Measurements from ENCODE around the gene TOMM20.

TOMM20 gene

DNA sequence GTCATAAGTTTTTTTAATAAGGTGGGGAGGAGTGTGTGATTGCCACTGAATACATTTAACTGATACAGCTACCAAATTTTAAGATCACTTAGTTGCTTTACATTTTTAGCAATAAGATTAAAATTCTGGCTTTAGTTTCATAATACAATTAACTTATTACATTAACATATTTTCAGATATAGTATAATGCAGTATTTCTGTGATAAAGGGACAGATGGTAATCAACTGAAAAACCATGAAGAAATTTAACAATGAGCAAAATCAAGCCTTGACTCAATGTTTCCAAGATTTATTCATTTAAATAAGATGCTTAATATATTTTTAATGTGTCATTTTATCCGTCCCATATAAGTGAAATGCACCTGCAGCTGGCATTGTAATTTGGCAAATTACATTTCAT is 4.0 kb downstream of the TOMM20 start:
- no peak for TF ChIP-seq TAF1 (IDR thresholded peaks at IDR 0.05; ENCODE audit: borderline replicate concordance, insufficient read depth, low read length)
- TF ChIP-seq SIN3A (IDR thresholded peaks at IDR 0.05; ENCODE audit: borderline replicate concordance, insufficient read depth, low read length) = no peak
- no peak for TF ChIP-seq POLR2AphosphoS5 (IDR thresholded peaks at IDR 0.05; ENCODE audit: low read depth, low read length)
- no peak for TF ChIP-seq FOXP2 (optimal IDR thresholded peaks at IDR 0.05; ENCODE audit: borderline replicate concordance, extremely low read depth, extremely low read length, insufficient read depth)
- TF ChIP-seq, protein P1, sequence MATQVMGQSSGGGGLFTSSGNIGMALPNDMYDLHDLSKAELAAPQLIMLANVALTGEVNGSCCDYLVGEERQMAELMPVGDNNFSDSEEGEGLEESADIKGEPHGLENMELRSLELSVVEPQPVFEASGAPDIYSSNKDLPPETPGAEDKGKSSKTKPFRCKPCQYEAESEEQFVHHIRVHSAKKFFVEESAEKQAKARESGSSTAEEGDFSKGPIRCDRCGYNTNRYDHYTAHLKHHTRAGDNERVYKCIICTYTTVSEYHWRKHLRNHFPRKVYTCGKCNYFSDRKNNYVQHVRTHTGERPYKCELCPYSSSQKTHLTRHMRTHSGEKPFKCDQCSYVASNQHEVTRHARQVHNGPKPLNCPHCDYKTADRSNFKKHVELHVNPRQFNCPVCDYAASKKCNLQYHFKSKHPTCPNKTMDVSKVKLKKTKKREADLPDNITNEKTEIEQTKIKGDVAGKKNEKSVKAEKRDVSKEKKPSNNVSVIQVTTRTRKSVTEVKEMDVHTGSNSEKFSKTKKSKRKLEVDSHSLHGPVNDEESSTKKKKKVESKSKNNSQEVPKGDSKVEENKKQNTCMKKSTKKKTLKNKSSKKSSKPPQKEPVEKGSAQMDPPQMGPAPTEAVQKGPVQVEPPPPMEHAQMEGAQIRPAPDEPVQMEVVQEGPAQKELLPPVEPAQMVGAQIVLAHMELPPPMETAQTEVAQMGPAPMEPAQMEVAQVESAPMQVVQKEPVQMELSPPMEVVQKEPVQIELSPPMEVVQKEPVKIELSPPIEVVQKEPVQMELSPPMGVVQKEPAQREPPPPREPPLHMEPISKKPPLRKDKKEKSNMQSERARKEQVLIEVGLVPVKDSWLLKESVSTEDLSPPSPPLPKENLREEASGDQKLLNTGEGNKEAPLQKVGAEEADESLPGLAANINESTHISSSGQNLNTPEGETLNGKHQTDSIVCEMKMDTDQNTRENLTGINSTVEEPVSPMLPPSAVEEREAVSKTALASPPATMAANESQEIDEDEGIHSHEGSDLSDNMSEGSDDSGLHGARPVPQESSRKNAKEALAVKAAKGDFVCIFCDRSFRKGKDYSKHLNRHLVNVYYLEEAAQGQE (IDR thresholded peaks at IDR 0.05; ENCODE audit: insufficient read depth in 1 of 2, low read depth in 2 of 2, low read length in 2 of 2) = no peak

DNA sequence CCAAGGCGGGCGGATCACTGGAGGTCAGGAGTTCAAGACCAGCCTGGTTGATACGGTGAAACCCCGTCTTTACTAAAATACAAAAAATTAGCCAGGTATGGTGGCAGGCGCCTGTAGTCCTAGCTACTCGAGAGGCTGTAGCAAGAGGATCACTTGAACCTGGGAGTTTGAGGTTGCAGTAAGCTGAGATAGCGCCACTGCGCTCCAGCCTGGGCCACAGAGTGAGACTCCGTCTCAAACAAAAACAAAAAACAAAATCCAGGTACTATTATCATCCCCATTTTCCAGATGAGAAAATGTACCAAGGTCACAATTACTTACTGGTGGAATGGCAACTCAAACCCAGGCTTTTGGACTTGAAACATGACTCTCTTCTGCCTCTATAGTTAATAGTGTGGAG is 4.5 kb downstream of the TOMM20 start:
- no peak for TF ChIP-seq TAF1 (IDR thresholded peaks at IDR 0.05; ENCODE audit: borderline replicate concordance, insufficient read depth, low read length)

DNA sequence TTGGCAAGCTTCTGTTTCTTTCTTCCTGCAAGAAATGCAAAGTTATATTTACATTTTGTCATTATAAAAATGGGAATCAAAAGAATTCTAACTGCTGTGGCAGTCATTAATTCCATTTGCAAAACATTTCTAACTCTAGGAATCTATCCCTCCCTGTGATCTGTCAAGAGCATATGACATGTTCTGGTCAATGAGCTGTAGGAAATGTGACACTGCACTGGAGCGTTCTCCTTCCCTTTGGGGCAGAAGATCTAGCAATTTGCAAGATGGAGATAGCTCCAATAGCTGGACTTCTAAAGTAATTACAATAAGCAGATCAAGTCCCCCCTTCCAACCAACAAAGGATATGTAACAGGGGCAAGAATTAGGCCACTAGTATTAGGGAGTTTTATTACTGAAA is 6.3 kb downstream of the TOMM20 start:
- no peak for TF ChIP-seq SIN3A (IDR thresholded peaks at IDR 0.05; ENCODE audit: borderline replicate concordance, insufficient read depth, low read length)

DNA sequence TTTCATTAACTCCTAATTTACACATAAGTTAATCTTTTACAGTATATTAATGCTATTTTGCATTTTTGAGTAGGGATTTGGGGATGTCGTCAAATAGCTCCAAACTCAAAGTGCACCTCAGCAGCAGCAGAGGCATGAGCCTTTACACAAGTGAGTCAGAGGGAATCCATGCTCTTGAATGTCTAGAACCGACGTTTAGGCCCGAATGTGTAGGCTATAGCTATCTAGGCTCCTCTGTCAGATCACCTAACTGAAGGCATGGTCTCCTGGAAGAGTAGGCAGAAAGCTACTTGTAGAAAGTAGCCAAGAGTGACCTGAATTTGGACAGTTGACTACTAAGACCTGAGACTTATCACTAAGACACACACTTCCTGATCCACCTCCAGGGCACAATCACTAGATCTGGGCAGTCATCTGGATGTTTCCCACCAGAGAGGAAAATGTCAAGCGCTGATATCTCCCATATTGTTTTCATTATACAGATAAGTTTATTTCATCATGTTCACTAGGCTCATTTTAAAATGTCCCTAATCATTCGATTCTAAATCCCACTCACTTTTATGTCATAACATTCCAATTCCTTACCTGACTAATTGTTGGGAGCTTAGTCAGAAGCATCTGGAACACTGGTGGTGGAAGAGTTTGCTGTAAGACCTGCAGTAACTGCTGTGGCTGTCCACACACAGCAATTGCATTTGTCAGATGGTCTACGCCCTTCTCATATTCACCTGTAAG is 15.3 kb downstream of the TOMM20 start:
- TF ChIP-seq TAF1 (IDR thresholded peaks at IDR 0.05; ENCODE audit: borderline replicate concordance, insufficient read depth, low read length) = no peak
- no peak for TF ChIP-seq FOXP2 (optimal IDR thresholded peaks at IDR 0.05; ENCODE audit: borderline replicate concordance, extremely low read depth, extremely low read length, insufficient read depth)
- TF ChIP-seq, protein P1 (IDR thresholded peaks at IDR 0.05; ENCODE audit: insufficient read depth in 1 of 2, low read depth in 2 of 2, low read length in 2 of 2) = no peak
- TF ChIP-seq SIN3A (IDR thresholded peaks at IDR 0.05; ENCODE audit: borderline replicate concordance, insufficient read depth, low read length) = no peak
- TF ChIP-seq POLR2AphosphoS5 (IDR thresholded peaks at IDR 0.05; ENCODE audit: low read depth, low read length) = no peak

DNA sequence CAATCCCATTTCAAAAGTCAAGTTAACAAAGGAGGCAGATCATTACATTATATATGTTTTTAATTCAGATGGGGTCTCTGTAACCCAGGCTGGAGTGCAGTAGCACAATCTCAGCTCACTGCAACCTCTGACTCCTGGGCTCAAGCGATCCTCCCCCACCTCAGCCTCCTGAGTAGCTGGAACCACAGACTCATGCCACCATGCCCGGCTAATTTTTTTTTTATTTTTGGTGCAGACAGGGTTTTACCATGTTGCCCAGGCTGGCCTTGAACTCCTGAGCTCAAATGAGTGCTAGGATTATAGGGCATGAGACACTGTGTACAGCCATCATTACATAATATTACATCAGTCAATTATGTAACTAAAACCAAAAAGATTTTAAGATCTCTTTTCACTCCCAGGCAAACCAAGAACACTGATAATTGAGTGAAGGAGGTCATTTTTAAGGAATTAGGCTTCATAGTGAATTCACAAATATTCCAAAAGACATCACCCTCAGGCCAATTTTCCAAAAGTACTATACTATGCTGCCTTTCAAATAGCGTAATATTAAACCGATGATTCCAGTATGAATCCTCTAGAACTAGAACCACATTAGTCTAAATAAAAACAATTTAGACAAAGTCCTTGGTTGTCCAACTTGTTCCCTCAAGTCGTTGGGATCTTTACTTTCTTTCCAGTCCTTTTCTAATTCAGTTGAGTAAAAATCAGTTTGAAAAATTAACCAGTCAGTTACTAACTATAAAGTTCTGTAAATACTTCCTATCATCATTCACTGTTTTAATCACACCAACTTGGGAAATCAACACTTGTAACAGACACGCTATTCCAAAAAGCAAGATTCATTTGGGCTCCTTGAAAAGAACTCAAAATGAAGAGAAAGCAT is 16.1 kb downstream of the TOMM20 start:
- TF ChIP-seq SIN3A (IDR thresholded peaks at IDR 0.05; ENCODE audit: borderline replicate concordance, insufficient read depth, low read length) = no peak
- no peak for TF ChIP-seq FOXP2 (optimal IDR thresholded peaks at IDR 0.05; ENCODE audit: borderline replicate concordance, extremely low read depth, extremely low read length, insufficient read depth)
- TF ChIP-seq, protein P1 (IDR thresholded peaks at IDR 0.05; ENCODE audit: insufficient read depth in 1 of 2, low read depth in 2 of 2, low read length in 2 of 2) = no peak
- no peak for TF ChIP-seq TAF1 (IDR thresholded peaks at IDR 0.05; ENCODE audit: borderline replicate concordance, insufficient read depth, low read length)
- no peak for TF ChIP-seq POLR2AphosphoS5 (IDR thresholded peaks at IDR 0.05; ENCODE audit: low read depth, low read length)

DNA sequence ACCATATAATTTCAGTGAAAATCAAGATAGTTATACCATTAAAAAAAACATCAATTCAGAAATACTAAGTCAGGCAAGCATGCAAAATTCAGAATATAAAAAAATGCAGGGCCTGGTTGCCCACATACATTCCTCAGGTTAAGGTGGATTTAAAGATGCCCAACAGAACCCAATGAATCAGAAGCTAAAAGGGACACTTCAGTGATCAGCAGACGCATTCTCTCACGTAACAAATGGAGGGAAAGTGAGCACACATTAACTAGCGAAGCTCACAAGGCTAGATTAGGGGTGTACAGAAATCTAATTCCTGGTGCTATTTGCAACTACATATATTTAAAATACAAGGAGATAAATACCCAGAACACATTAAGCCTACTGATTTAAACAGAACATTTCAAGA is 17.5 kb downstream of the TOMM20 start:
- no peak for TF ChIP-seq SIN3A (IDR thresholded peaks at IDR 0.05; ENCODE audit: borderline replicate concordance, insufficient read depth, low read length)
